DND-41 (cell line): ENCODE results near the gene TNFRSF19.

Source experiments
- ATAC-seq: fragments of 200-7000 bp; cut with Tn5 transposase; 3 replicates; pipeline ENCODE4 v1.9.1; 2021; ENCODE audit warnings: low read depth; ENCODE audit not compliant: insufficient read depth
- DNase-seq: peaks from one replicate; pipeline ENCODE4 v3.0.0-alpha.2; 2020
- H2AFZ ChIP-seq: 2 replicates; pipeline ENCODE4 v1.6.0; 2012; ENCODE audit warnings: low read depth, low read length
- H3K27ac ChIP-seq: 2 replicates; pipeline ENCODE4 v1.5.1; 2012; ENCODE audit warnings: low read length, inconsistent platforms
- H3K27me3 ChIP-seq: fragments of 200-600 bp; sonication (generic); 2 replicates; pipeline ENCODE4 v1.6.0; 2012; ENCODE audit warnings: low read length, mild to moderate bottlenecking, inconsistent platforms; ENCODE audit not compliant: insufficient read depth, poor library complexity
- H3K36me3 ChIP-seq: 2 replicates; pipeline ENCODE4 v1.5.1; 2012; ENCODE audit warnings: low read length, inconsistent platforms; ENCODE audit not compliant: insufficient read depth
- H3K4me1 ChIP-seq: 2 replicates; pipeline ENCODE4 v1.5.1; 2012; ENCODE audit warnings: mild to moderate bottlenecking, low read length; ENCODE audit not compliant: insufficient read depth
- H3K4me2 ChIP-seq: 2 replicates; pipeline ENCODE4 v1.6.0; 2012; ENCODE audit warnings: mild to moderate bottlenecking, moderate library complexity, low read length, inconsistent platforms; ENCODE audit not compliant: insufficient read depth
- H3K4me3 ChIP-seq, 2 experiments: fragments of 200-600 bp in 1 of 2; shearing (Covaris generic) in 1 of 2; 2 replicates each; pipeline ENCODE4 v1.5.1; 2012 to 2016; ENCODE audit warnings: inconsistent platforms in 2 of 2, low read length in 2 of 2, mild to moderate bottlenecking in 2 of 2, low read depth in 1 of 2, moderate library complexity in 1 of 2
- H3K79me2 ChIP-seq: 2 replicates; pipeline ENCODE4 v1.6.0; 2012; ENCODE audit warnings: low read length, inconsistent platforms; ENCODE audit not compliant: insufficient read depth
- H3K9ac ChIP-seq: 2 replicates; pipeline ENCODE4 v1.6.0; 2012; ENCODE audit warnings: low read depth, mild to moderate bottlenecking, inconsistent platforms, low read length, moderate library complexity
- H3K9me3 ChIP-seq: 2 replicates; pipeline ENCODE4 v1.5.1; 2012; ENCODE audit warnings: low read length, moderate library complexity, mild to moderate bottlenecking, inconsistent platforms; ENCODE audit not compliant: insufficient read depth, severe bottlenecking
- H4K20me1 ChIP-seq: 2 replicates; pipeline ENCODE4 v1.6.0; 2012; ENCODE audit warnings: low read length; ENCODE audit not compliant: insufficient read depth
- EZH2 ChIP-seq: IDR thresholded peaks from 3 replicates; pipeline ENCODE4 v1.6.1; 2012; ENCODE audit warnings: borderline replicate concordance, low read depth, mild to moderate bottlenecking, moderate library complexity, low read length, inconsistent platforms; ENCODE audit not compliant: severe bottlenecking
- TF ChIP-seq, protein P1 (sequence below): IDR thresholded peaks from 2 replicates; pipeline ENCODE4 v1.5.1; 2012; ENCODE audit warnings: borderline replicate concordance, low read length, moderate library complexity, mild to moderate bottlenecking; ENCODE audit not compliant: poor library complexity, severe bottlenecking; ENCODE audit errors: extremely low read depth

Gene TNFRSF19

DNA sequence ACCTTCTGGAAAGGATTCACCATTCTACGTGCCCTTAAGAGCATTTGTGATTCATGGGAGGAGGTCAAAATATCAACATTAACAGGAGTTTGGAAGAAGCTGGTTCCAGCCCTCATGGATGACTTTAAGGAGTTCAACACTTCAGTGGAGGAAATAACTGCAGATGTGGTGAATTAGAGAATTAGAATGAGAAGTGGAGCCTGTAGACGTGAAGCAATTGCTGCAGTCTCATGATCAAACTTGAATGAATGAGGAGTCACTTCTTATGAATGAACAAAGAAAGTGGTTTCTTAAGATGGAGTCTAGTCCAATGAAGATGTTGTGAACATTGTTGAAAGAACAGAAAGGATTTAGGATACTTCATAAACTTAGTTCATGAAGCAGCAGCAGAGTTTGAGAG lies 129.1 kb downstream of the TNFRSF19 start:
- Histone ChIP-seq H3K79me2 (no peaks in the 10 kb centered on the region), H3K4me1 (no peaks in the 10 kb centered on the region), H2AFZ (no peak overlapping the region), H3K36me3 (no peaks in the 10 kb centered on the region), H3K9me3 (no peaks in the 10 kb centered on the region), H4K20me1 (no peaks in the 10 kb centered on the region), H3K4me2 (no peak overlapping the region), H3K4me3 (no peak overlapping the region), H3K27me3 (no peaks in the 10 kb centered on the region), H3K9ac (no peak overlapping the region), H3K27ac (no peak overlapping the region)
- DNase-seq: no peak
- TF ChIP-seq, protein P1, sequence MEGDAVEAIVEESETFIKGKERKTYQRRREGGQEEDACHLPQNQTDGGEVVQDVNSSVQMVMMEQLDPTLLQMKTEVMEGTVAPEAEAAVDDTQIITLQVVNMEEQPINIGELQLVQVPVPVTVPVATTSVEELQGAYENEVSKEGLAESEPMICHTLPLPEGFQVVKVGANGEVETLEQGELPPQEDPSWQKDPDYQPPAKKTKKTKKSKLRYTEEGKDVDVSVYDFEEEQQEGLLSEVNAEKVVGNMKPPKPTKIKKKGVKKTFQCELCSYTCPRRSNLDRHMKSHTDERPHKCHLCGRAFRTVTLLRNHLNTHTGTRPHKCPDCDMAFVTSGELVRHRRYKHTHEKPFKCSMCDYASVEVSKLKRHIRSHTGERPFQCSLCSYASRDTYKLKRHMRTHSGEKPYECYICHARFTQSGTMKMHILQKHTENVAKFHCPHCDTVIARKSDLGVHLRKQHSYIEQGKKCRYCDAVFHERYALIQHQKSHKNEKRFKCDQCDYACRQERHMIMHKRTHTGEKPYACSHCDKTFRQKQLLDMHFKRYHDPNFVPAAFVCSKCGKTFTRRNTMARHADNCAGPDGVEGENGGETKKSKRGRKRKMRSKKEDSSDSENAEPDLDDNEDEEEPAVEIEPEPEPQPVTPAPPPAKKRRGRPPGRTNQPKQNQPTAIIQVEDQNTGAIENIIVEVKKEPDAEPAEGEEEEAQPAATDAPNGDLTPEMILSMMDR: no peak
- no peak for TF ChIP-seq EZH2
- ATAC-seq: no peak

DNA sequence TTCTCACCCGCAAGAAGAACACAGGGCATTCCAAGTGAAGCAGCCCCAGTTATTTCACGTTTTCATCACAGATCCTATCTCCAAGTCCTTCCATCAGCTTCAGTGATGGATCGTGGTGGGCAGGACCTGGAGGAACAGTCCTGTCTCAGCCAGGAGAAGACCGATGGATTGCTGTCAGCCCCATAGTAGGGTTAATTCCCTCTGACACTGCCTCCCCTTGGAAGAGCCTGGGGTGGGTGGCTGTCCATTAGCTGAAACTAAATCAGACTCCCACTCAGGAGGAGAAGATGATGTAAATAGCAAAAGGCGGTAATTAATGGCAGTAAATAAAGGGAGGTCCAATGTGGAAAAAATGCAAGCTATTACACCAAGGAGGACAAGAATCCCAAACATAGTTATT lies 131.0 kb downstream of the TNFRSF19 start:
- ATAC-seq (no peak), DNase-seq (no peak)
- no peak for TF ChIP-seq EZH2
- TF ChIP-seq, protein P1: no peak
- Histone ChIP-seq H3K27ac (no peak overlapping the region), H2AFZ (no peak overlapping the region), H3K27me3 (no peaks in the 10 kb centered on the region), H3K4me2 (no peak overlapping the region), H3K9me3 (no peaks in the 10 kb centered on the region), H3K4me3 (no peak overlapping the region), H3K4me1 (no peaks in the 10 kb centered on the region), H3K79me2 (no peaks in the 10 kb centered on the region), H3K9ac (no peak overlapping the region), H3K36me3 (no peaks in the 10 kb centered on the region), H4K20me1 (no peaks in the 10 kb centered on the region)

DNA sequence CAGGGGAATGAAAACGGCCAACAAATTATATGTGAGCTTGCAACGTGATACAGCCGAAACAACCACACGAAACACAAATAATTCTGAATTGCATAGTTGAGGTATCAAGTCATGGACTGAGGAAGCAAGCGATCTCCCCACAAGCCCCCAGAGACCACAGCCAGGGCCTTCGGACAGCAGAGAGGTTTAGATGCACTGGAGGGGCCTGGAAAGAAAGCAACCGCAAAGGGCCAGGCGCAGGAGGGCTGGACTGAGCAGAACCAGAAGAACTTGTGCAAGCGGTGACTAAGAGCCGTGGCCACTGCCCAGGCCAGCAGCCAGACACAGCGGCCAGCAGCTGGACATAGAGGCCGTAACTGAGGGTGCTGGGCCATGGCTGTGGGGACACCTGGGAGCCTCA lies 131.4 kb downstream of the TNFRSF19 start:
- no peak overlapping the region for H3K9ac ChIP-seq
- no peak overlapping the region for H3K27ac ChIP-seq
- H3K9me3 ChIP-seq: no peaks in the 10 kb centered on the region
- no peak overlapping the region for H2AFZ ChIP-seq
- ATAC-seq (no peak), DNase-seq (no peak)
- H3K27me3 ChIP-seq: no peaks in the 10 kb centered on the region
- no peaks in the 10 kb centered on the region for H3K4me1 ChIP-seq
- no peak overlapping the region for H3K4me3 ChIP-seq
- no peaks in the 10 kb centered on the region for H3K79me2 ChIP-seq
- H3K4me2 ChIP-seq: no peak overlapping the region
- H4K20me1 ChIP-seq: no peaks in the 10 kb centered on the region
- H3K36me3 ChIP-seq: no peaks in the 10 kb centered on the region
- TF ChIP-seq, protein P1: no peak
- no peak for TF ChIP-seq EZH2
